NCI-H1105 treated with DMSO at 0.1 percent for 48 hours (cell line): ENCODE results near the gene TTC12.

Experiments
- DNase-seq: peaks from one replicate; lab custom pipeline; 2025; lab: John Stamatoyannopoulos, UW

TTC12 gene

GRCh38 chr11:113329725-113330124 lies 15.3 kb downstream of the TTC12 start:
- DNase-seq, result no peak

GRCh38 chr11:113331441-113331840 lies 17.1 kb downstream of the TTC12 start:
- DNase-seq, result peak; percentile 67

GRCh38 chr11:113332023-113332422 lies 17.6 kb downstream of the TTC12 start:
- no peak for DNase-seq

GRCh38 chr11:113332638-113333329 lies 18.4 kb downstream of the TTC12 start:
- no peak for DNase-seq

- no peak for DNase-seq
Measured at GRCh38 chr11:113334183-113334582, 19.8 kb downstream of the TTC12 start.

GRCh38 chr11:113338730-113339129 lies 24.3 kb downstream of the TTC12 start:
- no peak for DNase-seq

- no peak for DNase-seq
Measured at GRCh38 chr11:113339929-113340589, 25.7 kb downstream of the TTC12 start.

- DNase-seq, result no peak
Measured at GRCh38 chr11:113341388-113342165, 27.2 kb downstream of the TTC12 start.

- DNase-seq, result peak; percentile 17
Measured at GRCh38 chr11:113345978-113346377, 31.6 kb downstream of the TTC12 start.

- DNase-seq, result no peak
Measured at GRCh38 chr11:113349528-113349927, 35.1 kb downstream of the TTC12 start.

GRCh38 chr11:113350336-113351067 lies 36.1 kb downstream of the TTC12 start:
- peak; percentile 29 for DNase-seq

GRCh38 chr11:113351068-113351450 lies 36.7 kb downstream of the TTC12 start:
- DNase-seq, result peak; percentile 62

- no peak for DNase-seq
Measured at GRCh38 chr11:113351480-113351879, 37.1 kb downstream of the TTC12 start.

GRCh38 chr11:113356203-113356602 lies 41.8 kb downstream of the TTC12 start:
- DNase-seq, result no peak

- no peak for DNase-seq
Measured at GRCh38 chr11:113363406-113363805, 49.0 kb downstream of the TTC12 start.

GRCh38 chr11:113363996-113364641 lies 49.7 kb downstream of the TTC12 start:
- DNase-seq, result no peak

GRCh38 chr11:113365895-113366294 lies 51.5 kb downstream of the TTC12 start:
- no peak for DNase-seq

GRCh38 chr11:113369411-113369810 lies 55.0 kb downstream of the TTC12 start:
- DNase-seq, result no peak

GRCh38 chr11:113370634-113371033 lies 56.3 kb downstream of the TTC12 start:
- no peak for DNase-seq

- no peak for DNase-seq
Measured at GRCh38 chr11:113372309-113372708, 57.9 kb downstream of the TTC12 start.

GRCh38 chr11:113373306-113373705 lies 58.9 kb downstream of the TTC12 start:
- no peak for DNase-seq
